Measurements from ENCODE around the gene CYB5R2.

The CYB5R2 gene

GRCh38 chr11:7622721-7623120 is 50.6 kb downstream of the CYB5R2 start:
- H3K36me3 ChIP-seq (ENCODE audit: control insufficient read depth, insufficient read depth, low read length) = peaks cover 34% of the 10 kb centered on the region

GRCh38 chr11:7621554-7621953 is 51.7 kb downstream of the CYB5R2 start:
- no peak overlapping the region for H3K4me3 ChIP-seq (replicated peaks; ENCODE audit: low read depth, low read length)
- H3K36me3 ChIP-seq (ENCODE audit: control insufficient read depth, insufficient read depth, low read length) = peaks cover 37% of the 10 kb centered on the region
- no peaks in the 10 kb centered on the region for H3K27me3 ChIP-seq (replicated peaks; ENCODE audit: control insufficient read depth, insufficient read depth, low read length)
- no peak for TF ChIP-seq CTCF (IDR thresholded peaks at IDR 0.05; ENCODE audit: insufficient read depth, low read length, poor library complexity, severe bottlenecking)
- DNase-seq (ENCODE audit: extremely low read depth, insufficient read length) = no peak

More at GRCh38 chr11:7622721-7623120, 50.6 kb downstream of the CYB5R2 start:
- DNase-seq (ENCODE audit: extremely low read depth, insufficient read length) = no peak
- Histone ChIP-seq H3K27me3 (replicated peaks; ENCODE audit: control insufficient read depth, insufficient read depth, low read length) (no peaks in the 10 kb centered on the region), H3K4me3 (replicated peaks; ENCODE audit: low read depth, low read length) (no peak overlapping the region)
- no peak for TF ChIP-seq CTCF (IDR thresholded peaks at IDR 0.05; ENCODE audit: insufficient read depth, low read length, poor library complexity, severe bottlenecking)

- Histone ChIP-seq H3K27me3 (replicated peaks; ENCODE audit: control insufficient read depth, insufficient read depth, low read length) (no peaks in the 10 kb centered on the region), H3K36me3 (ENCODE audit: control insufficient read depth, insufficient read depth, low read length) (peaks cover 36% of the 10 kb centered on the region), H3K4me3 (replicated peaks; ENCODE audit: low read depth, low read length) (no peak overlapping the region)
- no peak for DNase-seq (ENCODE audit: extremely low read depth, insufficient read length)
- no peak for TF ChIP-seq CTCF (IDR thresholded peaks at IDR 0.05; ENCODE audit: insufficient read depth, low read length, poor library complexity, severe bottlenecking)
Observed at GRCh38 chr11:7621090-7621489, 52.2 kb downstream of the CYB5R2 start.

GRCh38 chr11:7619322-7619721 is 54.0 kb downstream of the CYB5R2 start:
- Histone ChIP-seq H3K27me3 (replicated peaks; ENCODE audit: control insufficient read depth, insufficient read depth, low read length) (no peaks in the 10 kb centered on the region), H3K36me3 (ENCODE audit: control insufficient read depth, insufficient read depth, low read length) (peaks cover 25% of the 10 kb centered on the region), H3K4me3 (replicated peaks; ENCODE audit: low read depth, low read length) (no peak overlapping the region)
- no peak for TF ChIP-seq CTCF (IDR thresholded peaks at IDR 0.05; ENCODE audit: insufficient read depth, low read length, poor library complexity, severe bottlenecking)
- DNase-seq (ENCODE audit: extremely low read depth, insufficient read length) = no peak

- H3K27me3 ChIP-seq (replicated peaks; ENCODE audit: control insufficient read depth, insufficient read depth, low read length) = no peaks in the 10 kb centered on the region
- TF ChIP-seq CTCF (IDR thresholded peaks at IDR 0.05; ENCODE audit: insufficient read depth, low read length, poor library complexity, severe bottlenecking) = no peak
- peaks cover 16% of the 10 kb centered on the region for H3K36me3 ChIP-seq (ENCODE audit: control insufficient read depth, insufficient read depth, low read length)
- no peak for DNase-seq (ENCODE audit: extremely low read depth, insufficient read length)
- H3K4me3 ChIP-seq (replicated peaks; ENCODE audit: low read depth, low read length) = no peak overlapping the region
Observed at GRCh38 chr11:7617032-7617431, 56.3 kb downstream of the CYB5R2 start.

Measured in GM06990 (cell line).